Measurements from ENCODE around the gene MGME1. TPM values are rescaled to one million over a fixed set of nuclear protein-coding genes. Genes with fewer than 3 reads are reported as not detected.

MGME1 gene
- total and polyA plus RNA-seq, 5 experiments from 2014 or later, result 1.1 to 11.5 (median 5.1) TPM

DNA sequence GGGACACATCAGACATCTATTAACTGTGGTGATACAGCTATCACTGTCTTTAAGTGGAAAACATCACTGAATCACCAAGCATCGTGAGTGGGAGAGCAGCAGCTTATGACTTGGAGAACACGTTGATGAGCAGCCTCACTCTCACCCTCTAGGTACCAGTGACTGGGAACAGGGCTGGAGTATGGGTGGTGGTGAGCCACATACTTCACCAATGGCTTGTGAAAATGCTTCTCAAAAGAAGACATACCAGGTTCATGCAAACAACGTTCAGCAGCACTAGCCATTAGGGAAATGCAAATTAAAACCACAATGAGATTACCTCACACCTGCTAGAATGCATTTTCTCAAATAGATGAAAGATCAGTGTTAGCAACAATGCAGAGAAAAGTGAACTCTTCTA is 25.5 kb upstream of the MGME1 start:
- no peak overlapping the region for H3K4me3 Mint-ChIP-seq
- ATAC-seq, result no peak
- no peak for DNase-seq
- POLR2A ChIA-PET, result no interaction called here
- no peaks in the 10 kb centered on the region for H3K9me3 Mint-ChIP-seq
- no peaks in the 10 kb centered on the region for H3K27me3 Mint-ChIP-seq
- peaks cover 0 to 77% (median 6%) of the 10 kb centered on the region in 3 donors for H3K36me3 Mint-ChIP-seq
- peak overlapping the region in 3 of 10 donors; percentile 2 to 77 (median 53) for H3K27ac Mint-ChIP-seq
- peaks cover 0 to 29% (median 6%) of the 10 kb centered on the region in 4 donors for H3K4me1 Mint-ChIP-seq

DNA sequence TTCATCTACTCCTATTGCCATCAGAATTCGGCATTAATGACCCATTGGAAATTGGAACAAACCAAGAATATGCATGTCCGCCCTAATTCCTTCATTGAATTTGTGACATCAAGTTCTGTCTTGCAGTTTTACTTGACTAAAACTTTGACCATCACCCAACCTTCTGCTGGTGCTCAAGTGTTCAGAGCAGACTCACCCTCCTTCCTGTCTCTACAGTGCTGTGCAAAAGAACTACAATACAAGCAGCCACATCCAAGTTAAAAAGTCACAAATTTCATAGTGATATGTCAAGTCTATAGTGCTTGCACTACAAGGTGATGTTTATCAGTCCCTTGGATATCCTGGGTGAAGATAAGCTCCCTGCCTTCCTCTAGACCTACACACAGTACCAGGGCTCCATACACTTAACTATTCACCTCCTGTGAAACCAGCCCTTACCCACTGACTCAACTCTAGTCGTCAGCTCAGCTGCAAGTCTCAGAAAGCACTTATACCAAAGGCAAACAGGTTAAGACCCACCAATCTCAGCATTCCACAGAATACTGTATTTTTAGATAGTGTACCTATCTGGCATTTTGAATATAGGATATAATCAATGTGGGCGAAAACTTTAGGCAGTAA is 23.9 kb upstream of the MGME1 start:
- peaks cover 6 to 94% (median 7%) of the 10 kb centered on the region in 3 donors for H3K36me3 Mint-ChIP-seq
- peak overlapping the region in 4 of 10 donors; percentile 7 to 25 (median 18) for H3K27ac Mint-ChIP-seq
- POLR2A ChIA-PET, result no interaction called here
- no peak for ATAC-seq
- no peaks in the 10 kb centered on the region for H3K27me3 Mint-ChIP-seq
- H3K4me1 Mint-ChIP-seq, result peaks cover 0 to 14% (median 0%) of the 10 kb centered on the region in 4 donors
- no peak for DNase-seq
- H3K9me3 Mint-ChIP-seq, result no peaks in the 10 kb centered on the region
- H3K4me3 Mint-ChIP-seq, result no peak overlapping the region

DNA sequence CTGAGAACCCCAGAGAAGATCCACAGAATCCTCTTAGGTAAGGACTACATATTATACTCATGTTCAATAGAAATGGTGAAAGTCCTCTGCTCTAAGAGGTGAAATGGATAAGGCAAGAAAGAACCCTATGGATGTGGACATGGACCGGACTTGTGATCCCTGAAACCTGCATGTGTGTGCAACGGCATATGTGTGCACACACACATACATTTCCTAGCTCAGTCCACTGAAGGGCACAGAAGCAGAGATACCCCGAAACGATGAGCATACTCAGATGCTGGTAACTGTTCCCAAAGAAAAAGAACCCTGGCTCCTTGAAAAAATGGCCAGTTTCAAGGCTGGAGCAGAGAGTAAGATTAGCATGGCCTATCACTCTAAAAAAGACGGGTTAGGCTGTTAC is 22.8 kb upstream of the MGME1 start:
- ATAC-seq (no peak), DNase-seq (no peak)
- no peaks in the 10 kb centered on the region for H3K27me3 Mint-ChIP-seq
- H3K4me3 Mint-ChIP-seq, result no peak overlapping the region
- H3K4me1 Mint-ChIP-seq, result peaks cover 0 to 12% (median 0%) of the 10 kb centered on the region in 4 donors
- POLR2A ChIA-PET, result no interaction called here
- H3K9me3 Mint-ChIP-seq, result no peaks in the 10 kb centered on the region
- peak overlapping the region in 2 of 10 donors; percentile 60 to 85 for H3K27ac Mint-ChIP-seq
- H3K36me3 Mint-ChIP-seq, result peaks cover 7 to 98% (median 9%) of the 10 kb centered on the region in 3 donors

DNA sequence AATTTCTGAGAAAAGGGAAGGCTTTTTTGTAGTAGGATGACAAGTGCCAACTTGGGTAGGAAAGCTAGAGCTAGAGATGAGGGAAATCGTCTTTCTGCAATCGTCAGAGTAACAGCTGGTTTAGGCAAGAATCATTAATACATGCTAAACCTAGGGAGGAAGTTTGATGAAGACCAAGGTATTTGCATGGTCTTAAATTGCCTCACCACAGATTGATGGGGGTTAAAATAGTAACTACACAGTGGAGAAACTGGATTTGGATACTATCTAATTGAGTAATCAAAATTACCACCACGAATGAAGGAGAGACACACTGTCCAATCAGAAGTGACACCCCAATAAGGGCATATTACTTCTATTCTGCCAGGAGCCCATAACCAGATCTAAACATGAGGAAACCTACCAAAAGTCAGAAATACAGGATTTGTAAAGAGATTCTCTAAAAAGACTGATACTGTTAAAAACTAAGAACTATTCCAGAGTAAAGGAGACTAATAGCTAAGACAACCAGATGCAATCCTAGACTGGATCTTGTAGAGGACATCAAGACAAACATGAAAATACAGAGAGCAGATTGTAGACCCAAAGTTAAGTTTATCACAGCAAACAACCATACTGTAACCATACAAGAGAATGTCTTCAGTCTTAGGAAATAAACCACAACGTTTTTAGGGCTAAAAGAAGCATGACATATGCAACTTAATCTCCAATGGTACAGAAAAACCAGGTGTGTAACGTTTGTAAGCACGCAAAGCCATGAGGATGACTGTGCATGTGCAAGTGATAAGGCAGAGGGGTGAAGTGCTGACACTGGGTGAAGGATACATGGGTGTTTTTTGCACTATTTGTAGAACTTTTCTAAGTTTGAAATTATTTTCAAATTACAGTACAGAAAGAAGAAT is 22.0 kb upstream of the MGME1 start:
- H3K27ac Mint-ChIP-seq, result peak overlapping the region in 2 of 10 donors; percentile 31 to 60

DNA sequence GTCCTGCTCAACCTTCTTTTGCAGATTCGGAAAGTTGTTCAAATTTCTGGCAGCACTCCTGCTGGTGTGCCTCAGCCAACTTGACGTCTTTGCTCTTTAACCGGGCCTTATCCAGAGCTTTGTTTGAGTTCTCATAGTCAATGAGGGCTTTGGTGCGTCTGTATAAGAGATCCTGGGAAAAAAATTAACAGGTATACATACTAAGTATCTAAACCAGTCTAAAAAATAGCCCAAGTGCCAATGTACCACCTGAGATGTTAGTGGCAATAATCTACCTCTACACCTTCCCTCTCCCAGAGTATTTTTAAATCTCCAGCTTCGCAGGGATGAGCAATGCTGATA is 21.4 kb upstream of the MGME1 start:
- Mint-ChIP-seq H3K27me3 (no peaks in the 10 kb centered on the region), H3K4me1 (peaks cover 0 to 12% (median 0%) of the 10 kb centered on the region in 4 donors), H3K4me3 (no peak overlapping the region), H3K9me3 (no peaks in the 10 kb centered on the region), H3K27ac (no peak overlapping the region), H3K36me3 (peaks cover 7 to 100% (median 14%) of the 10 kb centered on the region in 3 donors)
- POLR2A ChIA-PET, result no interaction called here
- ATAC-seq, result no peak
- no peak for DNase-seq

More for the DNA sequence above, 22.0 kb upstream of the MGME1 start:
- no peaks in the 10 kb centered on the region for H3K9me3 Mint-ChIP-seq
- peaks cover 7 to 99% (median 13%) of the 10 kb centered on the region in 3 donors for H3K36me3 Mint-ChIP-seq
- POLR2A ChIA-PET, result no interaction called here
- H3K4me1 Mint-ChIP-seq, result peaks cover 0 to 12% (median 0%) of the 10 kb centered on the region in 4 donors
- ATAC-seq, result no peak
- no peak for DNase-seq
- no peaks in the 10 kb centered on the region for H3K27me3 Mint-ChIP-seq
- H3K4me3 Mint-ChIP-seq, result no peak overlapping the region

DNA sequence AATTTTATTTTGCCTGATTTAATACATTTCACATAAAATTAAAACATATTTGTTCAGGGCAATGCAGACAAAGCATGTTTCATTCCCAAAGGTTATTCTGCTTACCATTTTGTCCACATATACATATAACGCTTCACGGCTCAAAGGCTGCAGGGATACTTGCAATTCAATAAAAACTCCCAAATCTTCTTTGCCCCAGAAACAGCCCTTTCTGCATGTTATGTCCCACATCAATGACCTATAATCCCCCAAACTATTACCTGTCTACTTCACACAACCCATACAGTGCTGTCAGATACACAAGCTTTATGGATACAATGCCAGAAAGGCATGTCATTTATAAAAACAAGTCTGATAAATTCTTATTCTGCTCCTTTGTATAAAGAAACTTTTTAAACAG is 20.4 kb upstream of the MGME1 start:
- ATAC-seq, result no peak
- peaks cover 0 to 16% (median under 1%) of the 10 kb centered on the region in 4 donors for H3K4me1 Mint-ChIP-seq
- POLR2A ChIA-PET, result no interaction called here

DNA sequence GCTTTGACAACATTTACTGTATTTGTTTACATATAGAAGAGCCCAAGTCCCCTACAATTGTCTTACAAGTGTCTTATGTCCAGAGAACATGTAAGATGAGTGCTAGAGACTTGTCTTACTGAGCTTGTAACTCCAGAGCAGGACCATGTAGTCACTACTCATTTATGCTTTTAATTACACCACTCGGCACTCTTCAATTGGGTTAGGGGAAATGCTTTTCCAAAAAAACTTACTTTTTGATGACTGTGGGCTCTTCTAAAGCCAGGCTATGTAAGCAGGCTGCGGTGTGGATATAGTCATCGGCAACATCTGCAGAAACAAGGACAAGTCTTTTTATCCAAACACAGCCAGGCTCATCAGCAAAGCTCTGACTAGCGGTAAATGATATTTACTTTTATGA is 18.9 kb upstream of the MGME1 start:
- POLR2A ChIA-PET, result no interaction called here

More for the DNA sequence above, 20.4 kb upstream of the MGME1 start:
- peaks cover 7 to 100% (median 22%) of the 10 kb centered on the region in 3 donors for H3K36me3 Mint-ChIP-seq
- no peaks in the 10 kb centered on the region for H3K27me3 Mint-ChIP-seq
- H3K27ac Mint-ChIP-seq, result peak overlapping the region in 1 of 10 donors; percentile 6
- H3K4me3 Mint-ChIP-seq, result no peak overlapping the region
- no peak for DNase-seq
- no peaks in the 10 kb centered on the region for H3K9me3 Mint-ChIP-seq

DNA sequence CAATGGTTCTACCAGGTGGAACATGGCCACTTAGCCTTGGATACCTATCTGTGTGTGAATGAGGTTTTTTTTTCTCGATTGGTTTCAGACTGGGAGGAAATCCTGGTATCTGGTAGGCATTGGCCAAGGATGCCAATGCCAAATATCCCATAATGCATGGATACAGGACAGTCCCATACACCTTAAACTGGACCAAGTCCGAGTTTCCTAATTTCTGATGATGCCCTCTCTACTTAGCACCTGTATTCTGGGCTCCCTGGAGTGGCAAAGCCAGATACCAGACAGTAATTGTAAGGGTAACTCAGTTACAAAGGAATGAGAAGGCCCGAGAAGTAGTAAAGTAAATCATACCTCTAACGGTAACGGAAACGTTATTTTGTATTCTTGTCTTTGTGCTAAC is 18.1 kb upstream of the MGME1 start:
- Mint-ChIP-seq H3K4me1 (peaks cover 0 to 21% (median 3%) of the 10 kb centered on the region in 4 donors), H3K4me3 (no peak overlapping the region), H3K27me3 (no peaks in the 10 kb centered on the region), H3K27ac (peak overlapping the region in 1 of 10 donors; percentile 29), H3K9me3 (no peaks in the 10 kb centered on the region), H3K36me3 (peaks cover 17 to 100% (median 35%) of the 10 kb centered on the region in 3 donors)
- DNase-seq (no peak), ATAC-seq (no peak)
- POLR2A ChIA-PET, result no interaction called here

More for the DNA sequence above, 18.9 kb upstream of the MGME1 start:
- no peaks in the 10 kb centered on the region for H3K27me3 Mint-ChIP-seq
- no peaks in the 10 kb centered on the region for H3K9me3 Mint-ChIP-seq
- peaks cover 12 to 100% (median 31%) of the 10 kb centered on the region in 3 donors for H3K36me3 Mint-ChIP-seq
- H3K4me3 Mint-ChIP-seq, result no peak overlapping the region
- H3K27ac Mint-ChIP-seq, result peak overlapping the region in 1 of 10 donors; percentile 68
- peaks cover 0 to 13% (median under 1%) of the 10 kb centered on the region in 4 donors for H3K4me1 Mint-ChIP-seq
- ATAC-seq (no peak), DNase-seq (no peak)

DNA sequence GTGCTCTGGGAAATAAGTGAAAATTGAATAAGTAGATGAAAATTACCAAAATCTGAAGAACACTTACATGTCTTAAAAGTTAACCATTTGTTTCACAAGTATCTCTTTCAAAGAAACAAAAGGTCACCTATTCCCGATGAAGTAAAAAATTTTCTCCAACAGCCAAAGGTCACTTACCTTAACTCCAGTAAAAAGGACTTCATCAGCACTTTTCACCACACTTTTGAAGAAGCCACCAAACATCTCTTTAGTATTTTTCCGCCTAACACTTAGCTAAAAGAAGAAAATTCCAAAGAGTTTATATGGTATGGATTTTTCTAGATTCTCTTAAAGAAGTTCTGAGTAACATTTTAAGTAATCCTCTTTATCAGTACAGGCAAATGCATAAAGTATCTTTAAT is 17.5 kb upstream of the MGME1 start:
- ATAC-seq (no peak), DNase-seq (no peak)
- Mint-ChIP-seq H3K4me1 (peaks cover 0 to 27% (median 3%) of the 10 kb centered on the region in 4 donors), H3K9me3 (no peaks in the 10 kb centered on the region), H3K36me3 (peaks cover 17 to 100% (median 37%) of the 10 kb centered on the region in 3 donors), H3K27ac (no peak overlapping the region), H3K4me3 (no peak overlapping the region), H3K27me3 (no peaks in the 10 kb centered on the region)
- POLR2A ChIA-PET, result no interaction called here

DNA sequence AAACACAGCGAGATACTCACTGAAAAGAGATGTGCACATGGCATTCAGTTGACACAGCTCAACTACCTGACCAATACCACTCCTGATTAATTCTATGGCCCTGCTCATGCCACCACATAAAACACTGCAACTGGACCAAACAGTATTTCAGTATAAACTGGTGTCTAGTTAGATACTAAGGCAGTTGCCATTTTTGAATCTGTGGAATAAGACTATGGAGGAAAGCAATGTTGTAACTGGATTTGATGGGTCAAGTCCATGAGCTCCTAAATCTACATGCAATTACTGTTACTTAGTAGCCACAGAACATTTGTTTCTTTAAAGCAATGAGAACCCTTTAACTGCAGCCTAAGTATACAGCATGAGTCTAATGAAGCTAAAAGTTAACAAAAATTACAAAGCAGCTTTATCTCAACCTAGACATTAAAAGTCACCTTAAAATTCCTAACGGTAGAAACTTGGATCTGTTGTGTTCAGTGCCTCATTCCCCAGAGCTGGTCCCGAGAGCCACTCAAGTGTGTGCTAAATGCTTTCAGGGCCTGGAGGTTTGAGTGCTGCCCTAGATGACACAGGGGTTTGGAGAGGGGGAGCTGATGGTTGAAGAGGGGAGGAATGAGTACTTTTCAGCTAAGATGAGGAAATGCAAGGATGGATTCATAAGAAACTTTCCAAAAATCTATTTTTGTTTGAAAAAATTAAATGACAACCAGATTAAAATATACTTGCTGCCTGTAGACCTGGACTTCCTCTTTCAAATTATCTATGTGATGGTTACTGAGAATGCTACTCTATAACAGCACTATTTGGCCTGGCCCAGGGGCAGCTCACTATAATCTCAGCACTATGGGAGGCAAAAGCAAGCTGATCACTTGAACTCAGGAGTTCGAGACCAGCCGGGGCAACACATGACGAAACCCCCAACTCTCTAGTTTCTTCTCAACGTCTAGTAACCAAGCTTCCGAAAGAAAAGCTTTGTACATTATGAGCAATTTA is 15.8 kb upstream of the MGME1 start:
- DNase-seq (no peak), ATAC-seq (no peak)
- Mint-ChIP-seq H3K27ac (peak overlapping the region in 2 of 10 donors; percentile 68 to 78), H3K36me3 (peaks cover 17 to 89% (median 43%) of the 10 kb centered on the region in 3 donors), H3K9me3 (no peaks in the 10 kb centered on the region), H3K27me3 (no peaks in the 10 kb centered on the region), H3K4me3 (no peak overlapping the region), H3K4me1 (peaks cover 3 to 37% (median 10%) of the 10 kb centered on the region in 4 donors)
- POLR2A ChIA-PET, result interaction anchor here (1.3 to 1.6 kb wide), 2 partner anchors 10 to 15 kb away, joined by 3 to 5 read pairs; no protein-coding TSS in a partner anchor

DNA sequence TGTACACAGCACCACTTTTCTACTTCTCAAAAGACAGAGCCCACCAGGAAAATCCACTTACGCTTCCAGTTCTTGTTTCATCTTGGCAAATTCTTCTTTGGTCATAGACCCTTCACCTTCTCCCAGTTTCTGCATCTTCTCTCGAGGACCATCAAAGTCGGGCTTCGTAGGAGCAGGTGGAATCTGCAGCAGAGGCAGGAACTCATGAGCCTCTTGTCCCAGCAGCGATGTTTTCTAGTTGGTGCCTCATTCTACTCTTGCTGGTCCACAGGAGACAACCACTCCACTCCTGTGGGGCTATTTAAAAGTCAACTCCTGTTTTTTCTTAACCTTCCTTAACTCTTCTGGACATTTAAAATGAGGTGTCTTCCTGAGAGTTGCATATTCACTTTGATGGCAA is 14.9 kb upstream of the MGME1 start:
- Mint-ChIP-seq H3K4me1 (peaks cover 6 to 47% (median 18%) of the 10 kb centered on the region in 4 donors), H3K9me3 (no peaks in the 10 kb centered on the region), H3K4me3 (no peak overlapping the region), H3K27ac (peak overlapping the region in 1 of 10 donors; percentile 48), H3K27me3 (no peaks in the 10 kb centered on the region), H3K36me3 (peaks cover 17 to 80% (median 43%) of the 10 kb centered on the region in 3 donors)
- ATAC-seq (no peak), DNase-seq (no peak)
- POLR2A ChIA-PET, result interaction anchor here (1.6 kb wide), 1 partner anchor 14 kb away, joined by 5 read pairs; no protein-coding TSS in a partner anchor

DNA sequence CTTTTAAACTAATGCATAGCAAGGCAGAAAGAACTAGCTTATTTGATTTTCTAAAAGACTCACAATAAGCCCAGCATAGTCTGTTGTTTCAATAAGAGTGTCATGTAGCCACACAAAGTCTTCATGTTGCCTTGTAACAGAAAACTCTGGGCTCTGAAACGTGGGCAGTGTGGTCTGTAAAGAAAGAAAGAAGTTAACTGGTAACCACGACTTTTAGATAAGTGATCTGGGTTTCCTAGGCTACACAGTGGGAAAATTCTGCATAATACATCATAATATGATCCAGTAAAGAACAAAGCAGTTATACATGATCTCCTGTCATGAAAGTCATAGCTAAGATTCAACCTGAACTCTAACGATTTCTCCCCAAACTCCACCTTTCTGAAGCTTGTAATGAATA is 13.5 kb upstream of the MGME1 start:
- Mint-ChIP-seq H3K4me3 (no peak overlapping the region), H3K4me1 (peaks cover 14 to 61% (median 31%) of the 10 kb centered on the region in 4 donors), H3K9me3 (no peaks in the 10 kb centered on the region), H3K27ac (peak overlapping the region in 2 of 10 donors; percentile 71 to 72), H3K36me3 (peaks cover 10 to 66% (median 43%) of the 10 kb centered on the region in 3 donors), H3K27me3 (no peaks in the 10 kb centered on the region)
- ATAC-seq (no peak), DNase-seq (no peak)
- POLR2A ChIA-PET, result interaction anchor here (0.9 kb wide), 1 partner anchor 13 kb away, joined by 3 read pairs; the partner anchor contains the start of gene SNX5
